Cerebellar nuclear complex (tissue), 1 donor: ENCODE results near the gene MAGEA4.
"Not testable (repeated sequence)": the region's sequence is repeated elsewhere in the genome, so short reads cannot be mapped to it uniquely, and the experiment has no call there.

ENCODE experiments used
- DNase-seq, 2 experiments: peaks; one replicate each; lab custom pipeline; 2025; lab: John Stamatoyannopoulos, UW

MAGEA4 gene

GRCh38 chrX:151912780-151913179, at the start of gene MAGEA4:
MAGEA4 (plus strand) TSS chrX:151912889; CDS start chrX:151923665, 10,776 bp downstream.
- no peak for DNase-seq

GRCh38 chrX:151870602-151871001, 42.1 kb upstream of the MAGEA4 start:
- no peak for DNase-seq

GRCh38 chrX:151871244-151871643, 41.4 kb upstream of the MAGEA4 start:
- no peak for DNase-seq

GRCh38 chrX:151873096-151873495, 39.6 kb upstream of the MAGEA4 start:
- DNase-seq = no peak

GRCh38 chrX:151875270-151876026, 37.2 kb upstream of the MAGEA4 start:
- no peak for DNase-seq

GRCh38 chrX:151878574-151878973, 34.1 kb upstream of the MAGEA4 start:
- DNase-seq = no peak

- no peak for DNase-seq
Measured at GRCh38 chrX:151879856-151880255, 32.8 kb upstream of the MAGEA4 start.

- DNase-seq = no peak
Measured at GRCh38 chrX:151880895-151881294, 31.8 kb upstream of the MAGEA4 start.

- DNase-seq = no peak
Measured at GRCh38 chrX:151889421-151889820, 23.3 kb upstream of the MAGEA4 start.

GRCh38 chrX:151896734-151897474, 15.8 kb upstream of the MAGEA4 start:
- DNase-seq = no peak

GRCh38 chrX:151899622-151900021, 13.1 kb upstream of the MAGEA4 start:
- DNase-seq = no peak

- no peak for DNase-seq
Measured at GRCh38 chrX:151901826-151902225, 10.9 kb upstream of the MAGEA4 start.

GRCh38 chrX:151902813-151903591, 9.7 kb upstream of the MAGEA4 start:
- DNase-seq = no peak

- no peak for DNase-seq
Measured at GRCh38 chrX:151904989-151905388, 7.7 kb upstream of the MAGEA4 start.

GRCh38 chrX:151912221-151912620, 468 bp upstream of the MAGEA4 start:
- DNase-seq = no peak

- not testable (repeated sequence) for DNase-seq
Measured at GRCh38 chrX:151918736-151919135, 6.0 kb downstream of the MAGEA4 start.

- DNase-seq = no peak
Measured at GRCh38 chrX:151919610-151920009, 6.9 kb downstream of the MAGEA4 start.

GRCh38 chrX:151920101-151920500, 7.4 kb downstream of the MAGEA4 start:
- DNase-seq = no peak

GRCh38 chrX:151920530-151920929, 7.8 kb downstream of the MAGEA4 start:
- DNase-seq = no peak

- no peak for DNase-seq
Measured at GRCh38 chrX:151921292-151921691, 8.6 kb downstream of the MAGEA4 start.

- DNase-seq = no peak
Measured at GRCh38 chrX:151921866-151922265, 9.2 kb downstream of the MAGEA4 start.

GRCh38 chrX:151922692-151923091, 10.0 kb downstream of the MAGEA4 start:
- DNase-seq = no peak

- DNase-seq = no peak
Measured at GRCh38 chrX:151923648-151924047, 11.0 kb downstream of the MAGEA4 start.
